ENCODE results near the gene RAB11B.
A peak's percentile ranks its signal among the peaks of the same experiment; 100 is the strongest.
"Not testable (repeated sequence)": the region's sequence is repeated elsewhere in the genome, so short reads cannot be mapped to it uniquely, and the experiment has no call there.

Gene RAB11B

DNA sequence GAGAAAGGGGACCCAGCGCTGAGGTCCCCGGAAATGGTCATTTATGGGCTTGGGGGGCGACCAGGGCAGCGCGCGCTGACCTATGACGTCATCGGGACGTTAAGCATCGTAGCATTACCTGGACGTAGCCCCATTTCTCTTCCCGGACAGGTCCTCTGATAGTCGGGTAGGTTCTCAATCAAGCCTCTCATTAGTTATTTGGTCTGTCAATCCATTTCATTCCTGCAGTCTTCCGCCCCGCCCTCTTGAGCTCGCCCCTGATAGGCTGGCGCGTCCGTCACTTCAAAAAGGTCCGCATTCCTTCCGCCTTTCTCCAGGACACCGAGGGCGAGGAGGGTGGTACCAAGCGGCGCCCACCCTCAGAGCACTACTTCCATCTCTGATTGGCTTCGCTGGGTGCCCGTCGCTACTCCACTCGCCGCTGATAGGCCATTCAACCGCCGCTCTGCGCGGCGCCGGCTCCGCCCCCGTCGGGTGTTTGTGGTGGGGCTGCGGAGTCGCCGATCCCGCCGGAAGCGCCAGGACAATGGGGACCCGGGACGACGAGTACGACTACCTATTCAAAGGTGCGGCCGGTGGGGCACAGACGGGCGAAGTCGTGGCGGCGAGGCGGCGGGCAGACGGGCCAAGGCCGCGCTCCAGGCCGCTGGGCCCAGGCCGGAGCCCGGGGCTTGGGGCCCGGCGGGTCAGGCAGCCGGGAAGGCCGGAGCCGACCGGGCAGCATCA is at the start of gene RAB11B:
RAB11B (plus strand) TSS at position 470 of the 726 bp plus-strand sequence; CDS start at position 527, 57 bp downstream.
- peak; percentile 93 for DNase-seq (ENCODE audit: low read depth)

GRCh38 chr19:8341504-8341903 is 48.7 kb upstream of the RAB11B start:
- not testable (repeated sequence) for DNase-seq (ENCODE audit: low read depth)

DNA sequence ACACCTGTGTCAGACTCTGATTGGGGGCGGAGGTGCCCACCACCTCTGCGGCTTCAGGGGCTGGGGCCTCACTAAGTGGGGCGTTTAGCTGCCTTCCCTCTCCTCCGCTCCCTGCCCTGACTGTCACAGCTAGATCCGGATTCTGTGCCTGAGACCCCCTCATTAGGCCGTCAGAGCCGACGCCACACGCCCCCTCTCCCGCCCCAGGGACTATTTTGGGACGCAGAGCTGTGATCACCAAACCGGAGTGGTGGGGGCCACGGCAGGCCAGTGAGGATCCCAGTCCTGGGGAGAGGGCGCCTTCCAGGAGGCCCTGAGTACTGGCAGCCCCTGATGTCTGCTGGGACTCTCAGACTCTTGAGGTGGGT is 47.9 kb upstream of the RAB11B start:
- DNase-seq (ENCODE audit: low read depth) = no peak

- DNase-seq (ENCODE audit: low read depth) = peak; percentile 83
These were observed 47.3 kb upstream of the RAB11B start, which contains the start of gene KANK3 for GRCh38 chr19:8342684-8343482. KANK3 (minus strand) TSS chr19:8343262; CDS start chr19:8337828, 5,434 bp downstream.

GRCh38 chr19:8343483-8343844 is 46.7 kb upstream of the RAB11B start:
- DNase-seq (ENCODE audit: low read depth) = no peak

DNA sequence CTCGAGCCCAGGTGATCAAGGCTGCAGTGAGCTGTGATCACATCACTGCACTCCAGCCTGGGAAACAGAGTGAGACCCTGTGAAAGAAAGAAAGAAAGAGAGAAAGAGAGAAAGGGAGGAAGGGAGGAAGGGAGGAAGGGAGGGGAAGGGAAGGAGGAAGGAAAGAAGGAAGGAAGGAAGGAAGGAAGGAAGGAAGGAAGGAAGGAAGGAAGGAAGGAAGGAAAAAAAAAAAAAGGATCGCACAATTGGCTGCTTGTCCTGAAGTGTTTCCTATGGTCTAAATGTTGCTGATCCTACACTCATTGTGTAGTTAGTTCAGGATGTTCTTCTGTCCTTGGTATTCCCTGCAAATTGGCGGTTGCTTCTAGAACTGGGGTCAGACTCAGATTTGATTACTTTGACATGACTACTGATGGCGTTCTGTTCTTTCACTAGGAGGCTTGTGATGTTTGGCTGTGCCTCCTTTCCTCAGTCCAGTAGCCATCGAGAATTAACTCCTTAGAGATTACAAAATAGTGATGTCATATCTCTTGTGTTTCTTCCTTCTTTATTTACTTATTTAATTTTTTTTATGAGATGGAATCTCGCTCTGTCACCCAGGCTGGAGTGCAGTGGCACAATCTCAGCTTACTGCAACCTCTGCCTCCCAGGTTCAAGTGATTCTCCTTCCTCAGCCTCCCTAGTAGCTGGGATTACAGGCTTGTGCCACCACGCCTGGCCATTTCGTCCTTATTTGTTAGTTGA is 40.4 kb upstream of the RAB11B start:
- DNase-seq (ENCODE audit: low read depth) = not testable (repeated sequence)

GRCh38 chr19:8352134-8352827 is 37.9 kb upstream of the RAB11B start:
- no peak for DNase-seq (ENCODE audit: low read depth)

- DNase-seq (ENCODE audit: low read depth) = not testable (repeated sequence)
These were observed 37.3 kb upstream of the RAB11B start for GRCh38 chr19:8352845-8353244.

DNA sequence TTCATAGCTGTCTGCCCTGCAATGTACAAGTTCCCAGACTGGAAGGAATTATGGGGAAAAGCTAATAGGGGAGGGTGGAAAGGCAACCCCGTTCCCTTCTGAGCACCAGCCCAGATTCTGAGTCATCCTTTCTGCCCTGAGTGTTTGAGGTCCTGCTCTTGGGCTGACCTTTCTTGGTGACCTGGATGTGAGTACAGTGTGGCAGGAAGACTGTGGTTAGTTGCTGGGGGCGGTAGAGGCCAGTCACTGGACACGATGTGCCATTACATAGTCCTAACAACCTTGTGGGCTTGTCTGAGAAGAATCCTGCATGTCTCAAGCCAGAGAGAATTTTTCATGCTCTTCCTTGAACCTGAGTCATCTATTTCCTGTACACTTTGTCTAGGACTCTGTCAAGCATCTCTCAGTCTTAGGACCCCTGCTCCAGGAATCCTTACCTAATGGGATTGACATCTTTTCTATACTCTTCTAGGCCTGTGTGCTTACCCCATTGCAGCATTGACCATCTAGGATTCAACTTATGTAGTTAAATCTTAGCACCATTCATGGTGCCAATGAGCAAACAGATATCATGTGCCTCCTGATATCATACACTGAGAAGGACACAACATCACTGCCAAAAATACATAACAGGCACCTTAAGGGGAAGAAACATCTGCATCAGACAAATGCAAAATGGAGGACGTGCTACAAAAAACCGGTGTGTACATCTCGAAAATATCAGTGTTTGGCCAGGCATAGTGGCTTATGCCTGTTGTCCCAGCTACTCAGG is 34.3 kb upstream of the RAB11B start:
- no peak for DNase-seq (ENCODE audit: low read depth)

- no peak for DNase-seq (ENCODE audit: low read depth)
These were observed 33.1 kb upstream of the RAB11B start for GRCh38 chr19:8357007-8357521.

DNA sequence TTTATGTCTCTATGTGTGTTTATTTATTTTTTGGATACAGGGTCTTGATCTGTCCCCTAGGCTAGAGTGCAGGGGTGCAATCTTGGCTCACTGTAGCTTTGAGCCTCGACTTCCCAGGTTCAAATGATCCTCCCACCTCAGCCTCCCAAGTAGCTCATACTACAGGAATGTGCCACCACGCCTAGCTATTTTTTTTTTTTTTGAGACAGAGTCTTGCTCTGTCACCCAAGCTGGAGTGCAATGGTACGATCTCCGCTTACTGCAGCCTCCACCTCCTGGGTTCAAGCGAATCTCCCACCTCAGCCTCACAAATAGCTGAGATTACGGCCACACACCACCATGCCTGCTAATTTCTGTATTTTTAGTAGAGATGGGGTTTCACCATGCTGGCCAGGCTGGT is 31.2 kb upstream of the RAB11B start:
- DNase-seq (ENCODE audit: low read depth) = no peak

- DNase-seq (ENCODE audit: low read depth) = no peak
These were observed 30.0 kb upstream of the RAB11B start for GRCh38 chr19:8360196-8360595.

GRCh38 chr19:8361921-8362793 is 28.0 kb upstream of the RAB11B start:
- DNase-seq (ENCODE audit: low read depth) = no peak

DNA sequence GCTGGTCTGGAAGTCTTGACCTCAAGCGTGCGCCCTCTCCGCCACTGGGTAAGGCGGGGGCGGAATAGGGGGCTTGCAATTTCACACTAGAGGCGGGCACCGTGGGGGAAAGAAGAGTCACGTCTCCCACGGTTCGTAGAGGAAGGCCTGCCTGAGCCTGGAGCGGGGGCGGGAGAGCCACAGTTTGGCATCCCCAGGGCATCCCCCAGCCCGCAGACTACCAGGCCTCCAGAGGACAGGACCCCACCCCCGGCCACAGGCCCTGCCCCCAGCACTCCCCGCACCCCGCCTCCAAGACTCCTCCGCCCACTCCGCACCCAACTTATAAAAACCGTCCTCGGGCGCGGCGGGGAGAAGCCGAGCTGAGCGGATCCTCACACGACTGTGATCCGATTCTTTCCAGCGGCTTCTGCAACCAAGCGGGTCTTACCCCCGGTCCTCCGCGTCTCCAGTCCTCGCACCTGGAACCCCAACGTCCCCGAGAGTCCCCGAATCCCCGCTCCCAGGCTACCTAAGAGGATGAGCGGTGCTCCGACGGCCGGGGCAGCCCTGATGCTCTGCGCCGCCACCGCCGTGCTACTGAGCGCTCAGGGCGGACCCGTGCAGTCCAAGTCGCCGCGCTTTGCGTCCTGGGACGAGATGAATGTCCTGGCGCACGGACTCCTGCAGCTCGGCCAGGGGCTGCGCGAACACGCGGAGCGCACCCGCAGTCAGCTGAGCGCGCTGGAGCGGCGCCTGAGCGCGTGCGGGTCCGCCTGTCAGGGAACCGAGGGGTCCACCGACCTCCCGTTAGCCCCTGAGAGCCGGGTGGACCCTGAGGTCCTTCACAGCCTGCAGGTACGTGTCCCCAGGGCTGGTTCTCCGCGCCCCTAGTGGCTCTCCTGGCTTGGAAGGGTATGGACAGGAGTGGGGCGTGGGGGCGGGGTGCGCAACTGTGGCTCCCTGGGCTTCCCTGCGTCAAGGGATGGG is 26.1 kb upstream of the RAB11B start, which contains the start of gene ANGPTL4:
ANGPTL4 (plus strand) TSS at position 353 of the 969 bp plus-strand sequence; CDS start at position 520, 167 bp downstream.
- DNase-seq (ENCODE audit: low read depth) = peak; percentile 47

GRCh38 chr19:8366121-8366581 is 24.0 kb upstream of the RAB11B start:
- DNase-seq (ENCODE audit: low read depth) = no peak

DNA sequence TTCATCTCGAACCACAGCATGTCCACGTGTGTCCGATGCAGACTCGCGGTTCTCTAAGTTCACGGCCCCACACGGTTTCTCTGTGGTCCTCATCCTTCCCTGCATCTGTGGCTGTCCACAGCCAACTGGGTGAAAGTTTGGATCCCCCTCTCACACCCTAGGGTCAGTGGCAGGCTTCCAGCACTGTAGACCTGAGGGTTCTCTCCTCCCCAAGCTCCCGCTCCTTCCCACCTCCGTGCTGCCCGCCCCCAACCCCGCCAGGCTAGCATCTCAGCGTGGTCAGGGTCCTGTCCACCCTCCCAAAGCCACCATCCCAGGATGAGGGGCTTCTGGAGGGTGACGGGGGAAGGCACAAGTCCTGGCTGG is 23.2 kb upstream of the RAB11B start:
- no peak for DNase-seq (ENCODE audit: low read depth)

DNA sequence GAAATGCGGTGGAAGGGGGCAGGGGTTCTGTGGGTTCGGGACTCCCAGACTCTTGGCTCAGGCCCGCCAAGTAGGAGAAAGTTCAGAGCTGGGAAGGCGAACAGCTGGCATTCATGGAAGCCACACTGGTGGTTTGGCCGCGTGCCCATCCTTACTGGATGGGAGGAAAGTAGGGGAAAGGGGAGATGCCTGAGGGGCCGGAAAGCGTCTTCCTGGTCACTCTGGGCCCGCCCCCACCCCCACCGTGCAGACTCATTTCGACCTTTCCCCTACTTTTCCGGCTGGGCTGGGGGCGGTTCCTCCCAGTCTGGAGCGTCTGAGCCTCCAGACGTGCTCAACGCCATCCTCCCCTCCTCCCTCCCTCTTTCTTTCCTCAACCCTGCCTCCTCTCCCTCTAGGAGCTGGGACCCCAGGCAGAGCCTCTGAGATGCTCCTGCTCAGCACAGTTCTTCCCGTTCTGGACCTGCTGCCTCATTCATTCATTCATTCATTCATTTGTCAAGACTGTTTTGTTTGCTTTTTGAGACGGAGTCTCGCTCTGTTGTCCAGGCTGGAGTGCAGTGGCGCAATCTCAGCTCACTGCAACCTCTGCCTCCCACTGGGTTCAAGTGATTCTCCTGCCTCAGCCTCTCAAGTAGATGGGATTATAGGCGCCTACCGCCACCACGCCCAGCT is 22.7 kb upstream of the RAB11B start:
- no peak for DNase-seq (ENCODE audit: low read depth)

Measured in stimulated activated CD8-positive, alpha-beta memory T cell treated with anti-CD3 and anti-CD28 coated beads, Interleukin-12 subunit alpha, Interleukin-12 subunit beta, amount 100 ng/mL, for 4 hours (primary cell).